HepG2 (cell line): ENCODE results near the gene RGS14. TPM values are rescaled to one million over a fixed set of nuclear protein-coding genes. Genes with fewer than 3 reads are reported as not detected.
A peak's percentile ranks its signal among the peaks of the same experiment; 100 is the strongest.

Experiments
- FOXK1 ChIP-seq: sonication (generic); formaldehyde crosslinking; IDR thresholded peaks from 2 replicates; pipeline ENCODE4 v1.4.0; 2020; ENCODE audit warnings: low read depth, missing genetic modification reagents, borderline replicate concordance
- GFI1 ChIP-seq: sonication (generic); formaldehyde crosslinking; IDR thresholded peaks from 2 replicates; pipeline ENCODE4 v1.5.0; 2020; ENCODE audit warnings: missing genetic modification reagents, mild to moderate bottlenecking, borderline replicate concordance
- MBNL3 ChIP-seq: fragments of 250-450 bp; sonication (Bioruptor Pico); conservative IDR thresholded peaks from 2 replicates; pipeline ENCODE4 v1.8.0; 2022; ENCODE audit warnings: mild to moderate bottlenecking, inconsistent platforms
- NR2F2 ChIP-seq: IDR thresholded peaks from 2 replicates; pipeline ENCODE4 v1.6.1; 2012; ENCODE audit warnings: low read depth, inconsistent platforms, borderline replicate concordance
- PHF5A ChIP-seq: IDR thresholded peaks from one replicate; pipeline ENCODE4 v1.6.1; 2018; ENCODE audit warnings: low read depth, missing genetic modification reagents; ENCODE audit not compliant: unreplicated experiment
- RAD51 ChIP-seq: fragments of 450-650 bp; IDR thresholded peaks from 2 replicates; pipeline ENCODE4 v1.6.1; 2016; ENCODE audit warnings: borderline replicate concordance
- RNF2 ChIP-seq: fragments of 450-650 bp; conservative IDR thresholded peaks from 2 replicates; pipeline ENCODE4 v1.6.1; 2016; ENCODE audit warnings: low read depth
- SRY ChIP-seq: sonication (generic); formaldehyde crosslinking; IDR thresholded peaks from 2 replicates; pipeline ENCODE4 v1.8.0; 2022; ENCODE audit warnings: mild to moderate bottlenecking, missing genetic modification reagents
- SYNCRIP ChIP-seq: fragments of 200-400 bp; formaldehyde crosslinking; IDR thresholded peaks from 2 replicates; pipeline ENCODE4 v1.6.1; 2018; ENCODE audit warnings: mild to moderate bottlenecking, low read depth, low read length; ENCODE audit not compliant: insufficient read depth
- TEAD3 ChIP-seq: optimal IDR thresholded peaks from 2 replicates; pipeline ENCODE3; 2016; ENCODE audit warnings: borderline replicate concordance
- TFAP4 ChIP-seq: sonication (generic); IDR thresholded peaks from 2 replicates; pipeline ENCODE4 v1.6.1; 2016; ENCODE audit warnings: low read depth, borderline replicate concordance
- TOE1 ChIP-seq: sonication (generic); formaldehyde crosslinking; IDR thresholded peaks from 2 replicates; pipeline ENCODE4 v1.4.0; 2020; ENCODE audit warnings: mild to moderate bottlenecking, missing genetic modification reagents
- XBP1 ChIP-seq: sonication (generic); formaldehyde crosslinking; IDR thresholded peaks from 2 replicates; pipeline ENCODE4 v1.5.0; 2020; ENCODE audit warnings: missing genetic modification reagents
- YY1 ChIP-seq: IDR thresholded peaks from 2 replicates; pipeline ENCODE4 v1.6.1; 2011; ENCODE audit warnings: low read length, low read depth, moderate library complexity, mild to moderate bottlenecking; ENCODE audit not compliant: insufficient read depth, insufficient replicate concordance
- ZBTB40 ChIP-seq, 2 experiments: fragments of 450-650 bp in 1 of 2; sonication (generic) in 1 of 2; formaldehyde crosslinking in 1 of 2; IDR thresholded peaks; 2 replicates each; pipeline versions ENCODE4 v1.6.1 to v1.8.0; 2016 to 2022; ENCODE audit warnings: antibody characterized with exemption in 1 of 2, mild to moderate bottlenecking in 1 of 2, missing genetic modification reagents in 1 of 2
- ZKSCAN8 ChIP-seq: IDR thresholded peaks from 2 replicates; pipeline ENCODE4 v1.6.1; 2016; ENCODE audit warnings: borderline replicate concordance, missing genetic modification reagents, missing compliant biosample characterization
- ZNF333 ChIP-seq: sonication (generic); formaldehyde crosslinking; IDR thresholded peaks from 2 replicates; pipeline ENCODE4 v1.4.0; 2020; ENCODE audit warnings: mild to moderate bottlenecking, missing genetic modification reagents, borderline replicate concordance
- ZNF563 ChIP-seq: sonication (generic); formaldehyde crosslinking; IDR thresholded peaks from 2 replicates; pipeline ENCODE4 v1.8.0; 2022; ENCODE audit warnings: mild to moderate bottlenecking, moderate library complexity, missing genetic modification reagents
- ZNF772 ChIP-seq: sonication (generic); formaldehyde crosslinking; IDR thresholded peaks from 2 replicates; pipeline ENCODE4 v1.5.0; 2020; ENCODE audit warnings: mild to moderate bottlenecking, missing genetic modification reagents
- polyA plus RNA-seq, 8 experiments: library from polyadenylated mRNA; depleted of rRNA in 3 of 8; stranded (reverse) in 7 of 8; unstranded in 1 of 8; fragments of >200 nt; fragmentation: Illumina TruSeq in 4 of 8; extraction: Trizol in 4 of 8; gene quantifications; 2 replicates each; pipeline versions ENCODE4 v1.2.1 to v1.2.3, GENCODE V29; 2011 to 2016; ENCODE audit warnings: low read depth in 4 of 8, missing spikeins in 1 of 8, mixed read lengths in 1 of 8; ENCODE audit not compliant: insufficient read depth in 1 of 8
- total RNA-seq, 5 experiments: library from RNA; depleted of rRNA; stranded (reverse); fragments of >200 nt; fragmentation: Illumina TruSeq; extraction: Trizol; gene quantifications; 2 replicates each; pipeline ENCODE4 v1.2.3, GENCODE V29; 2016; ENCODE audit warnings: low read depth in 1 of 5

Gene RGS14
- total and polyA plus RNA-seq, 2 of the 13 experiments (the other 11 are each of a cell fraction or from before 2014, with no cell fraction given) = 11.1 to 17.2 TPM

- no peak for TF ChIP-seq ZBTB40 (IDR thresholded peaks at IDR 0.05)
- no peak for TF ChIP-seq ZBTB40 (CRISPR knock-in tag; IDR thresholded peaks at IDR 0.05)
- TF ChIP-seq RAD51 = no peak
- TF ChIP-seq TFAP4 = no peak
- no peak for TF ChIP-seq ZNF333
- no peak for TF ChIP-seq SRY (CRISPR knock-in tag)
- peak; percentile 29 for TF ChIP-seq PHF5A (CRISPR knock-in tag)
- no peak for TF ChIP-seq XBP1 (CRISPR knock-in tag)
- TF ChIP-seq MBNL3 = no peak
- TF ChIP-seq TOE1 (CRISPR knock-in tag) = no peak
- peak; percentile 58; the same call in 1 of the 2 replicates for TF ChIP-seq ZNF563
- no peak for TF ChIP-seq NR2F2
- TF ChIP-seq YY1 = peak; percentile 69
- TF ChIP-seq FOXK1 (CRISPR knock-in tag) = no peak
- TF ChIP-seq ZKSCAN8 = no peak; the same call in 1 of the 2 replicates
- no peak for TF ChIP-seq ZNF772 (CRISPR knock-in tag)
- no peak for TF ChIP-seq RNF2
- no peak for TF ChIP-seq SYNCRIP
- peak; percentile 51 for TF ChIP-seq TEAD3 (CRISPR knock-in tag)
- TF ChIP-seq GFI1 (CRISPR knock-in tag) = no peak
Measured at GRCh38 chr5:177370488-177371119, 12.9 kb downstream of the RGS14 start (continued).
